ENCODE results near the gene GPX4. TPM values are rescaled to one million over a fixed set of nuclear protein-coding genes. Genes with fewer than 3 reads are reported as not detected.

GPX4 gene
- total and polyA plus RNA-seq, 12 donors = 332 to 1,424 (median 704) TPM

- Histone ChIP-seq H3K4me3 (no peak overlapping the region), H3K36me3 (replicated peaks in 1 of 2) (peaks cover 0 to 61% of the 10 kb centered on the region in 2 donors), H3K27ac (peak overlapping the region in 1 of 5 donors; percentile 10), H3K4me1 (replicated peaks in 1 of 2) (peaks cover 32 to 37% of the 10 kb centered on the region in 2 donors), H3K27me3 (no peaks in the 10 kb centered on the region), H3K9me3 (replicated peaks in 1 of 3) (no peaks in the 10 kb centered on the region)
- no peak for TF ChIP-seq CTCF (IDR thresholded peaks at IDR 0.05)
- no peak for TF ChIP-seq POLR2A (IDR thresholded peaks at IDR 0.05)
- intact Hi-C loops (cut with DNase I) = no loop called here
- no peak for DNase-seq
- WGBS, 4 donors = 86 to 90% (median 89%) methylated on average over 10 to 25 of the region's 25 CpGs
Measured at GRCh38 chr19:1107661-1108261, 4.0 kb downstream of the GPX4 start.

- intact Hi-C loops (cut with DNase I) = no loop called here
- DNase-seq = no peak
- no peaks in the 10 kb centered on the region for H3K27me3 ChIP-seq
- H3K27ac ChIP-seq = no peak overlapping the region
- peaks cover 0 to 66% of the 10 kb centered on the region in 2 donors for H3K36me3 ChIP-seq (replicated peaks in 1 of 2)
- peaks cover 32 to 36% of the 10 kb centered on the region in 2 donors for H3K4me1 ChIP-seq (replicated peaks in 1 of 2)
- WGBS, 4 donors = 89 to 92% (median 91%) methylated on average over 45 to 89 of the region's 89 CpGs; no CpG with 5 or more reads in 1 of the 4 donors
- TF ChIP-seq POLR2A (IDR thresholded peaks at IDR 0.05) (no peak), CTCF (IDR thresholded peaks at IDR 0.05) (no peak)
- no peak overlapping the region for H3K4me3 ChIP-seq
- H3K9me3 ChIP-seq (replicated peaks in 1 of 3) = no peaks in the 10 kb centered on the region
Measured at GRCh38 chr19:1108291-1109031, 4.7 kb downstream of the GPX4 start.

GRCh38 chr19:1109032-1109551, 5.3 kb downstream of the GPX4 start:
- peaks cover 37 to 38% of the 10 kb centered on the region in 2 donors for H3K4me1 ChIP-seq (replicated peaks in 1 of 2)

More at GRCh38 chr19:1109032-1109551, 5.3 kb downstream of the GPX4 start:
- Histone ChIP-seq H3K36me3 (replicated peaks in 1 of 2) (peaks cover 0 to 72% of the 10 kb centered on the region in 2 donors), H3K27me3 (no peaks in the 10 kb centered on the region), H3K27ac (peak overlapping the region in 1 of 5 donors; percentile 24), H3K9me3 (replicated peaks in 1 of 3) (no peaks in the 10 kb centered on the region), H3K4me3 (no peak overlapping the region)
- TF ChIP-seq CTCF (IDR thresholded peaks at IDR 0.05) (no peak), POLR2A (IDR thresholded peaks at IDR 0.05) (no peak)
- peak in 2 of 7 donors; percentile 21 to 48 for DNase-seq
- intact Hi-C loops (cut with DNase I) = no loop called here
- 88 to 90% (median 90%) methylated on average over 8 to 48 of the region's 48 CpGs; no CpG with 5 or more reads in 1 of the 4 donors for WGBS, 4 donors
